Hepatocyte (in vitro differentiated cells): ENCODE measurements around the gene XYLB. TPM values are rescaled to one million over a fixed set of nuclear protein-coding genes. Genes with fewer than 3 reads are reported as not detected.

Source experiments
- DNase-seq: peaks from one replicate; pipeline ENCODE4 v3.0.0-alpha.2; 2016; ENCODE audit warnings: low spot score
- H2AFZ ChIP-seq: fragments of 200-600 bp; sonication (generic); 2 replicates; pipeline ENCODE4 v1.6.0; 2016; ENCODE audit warnings: antibody characterized with exemption, mild to moderate bottlenecking
- H3K27ac ChIP-seq: fragments of 200-600 bp; sonication (generic); 2 replicates; pipeline ENCODE4 v1.5.1; 2016; ENCODE audit warnings: mild to moderate bottlenecking
- H3K27me3 ChIP-seq: fragments of 200-600 bp; sonication (generic); 2 replicates; pipeline ENCODE4 v1.6.1; 2016
- H3K36me3 ChIP-seq: fragments of 200-600 bp; sonication (generic); replicated peaks from 2 replicates; pipeline ENCODE4 v1.5.1; 2016; ENCODE audit warnings: low read depth; ENCODE audit not compliant: insufficient read depth
- H3K4me1 ChIP-seq: fragments of 200-600 bp; sonication (generic); 2 replicates; pipeline ENCODE4 v1.5.1; 2016; ENCODE audit warnings: mild to moderate bottlenecking, moderate library complexity; ENCODE audit not compliant: insufficient read depth
- H3K4me2 ChIP-seq: fragments of 200-600 bp; sonication (generic); 2 replicates; pipeline ENCODE4 v1.6.0; 2016
- H3K4me3 ChIP-seq: fragments of 200-600 bp; sonication (generic); 2 replicates; pipeline ENCODE4 v1.5.1; 2016; ENCODE audit warnings: mild to moderate bottlenecking
- H3K79me2 ChIP-seq: fragments of 200-600 bp; sonication (generic); 2 replicates; pipeline ENCODE4 v1.6.0; 2017; ENCODE audit warnings: mild to moderate bottlenecking
- H3K9me2 ChIP-seq: fragments of 200-600 bp; sonication (generic); replicated peaks from 2 replicates; pipeline ENCODE4 v1.6.0; 2017; ENCODE audit warnings: mild to moderate bottlenecking; ENCODE audit not compliant: insufficient read depth
- H3K9me3 ChIP-seq: fragments of 200-600 bp; sonication (generic); 2 replicates; pipeline ENCODE4 v1.5.1; 2016; ENCODE audit warnings: low read depth, mild to moderate bottlenecking
- H4K20me1 ChIP-seq: fragments of 200-600 bp; sonication (generic); 2 replicates; pipeline ENCODE4 v1.6.0; 2016; ENCODE audit warnings: mild to moderate bottlenecking; ENCODE audit not compliant: insufficient read depth, poor library complexity, severe bottlenecking
- CTCF ChIP-seq: fragments of 200-600 bp; sonication (generic); IDR thresholded peaks from 2 replicates; pipeline ENCODE4 v1.5.1; 2016; ENCODE audit warnings: antibody characterized with exemption, mild to moderate bottlenecking; ENCODE audit not compliant: poor library complexity
- EZH2 ChIP-seq: fragments of 200-600 bp; sonication (generic); IDR thresholded peaks from 2 replicates; pipeline ENCODE4 v1.6.1; 2016; ENCODE audit warnings: antibody characterized with exemption, mild to moderate bottlenecking, borderline replicate concordance
- EZH2phosphoT487 ChIP-seq: fragments of 200-600 bp; sonication (generic); IDR thresholded peaks from one replicate; pipeline ENCODE4 v1.6.1; 2018; ENCODE audit warnings: antibody characterized with exemption, mild to moderate bottlenecking, low read depth, moderate library complexity; ENCODE audit not compliant: unreplicated experiment, severe bottlenecking
- WGBS: methylation state at CpG from one replicate; pipeline ENCODE4 v1.1.6; 2016; ENCODE audit warnings: low lambda C conversion rate; ENCODE audit errors: missing lambda C conversion rate; 5-methylcytosine and 5-hydroxymethylcytosine counted together
- polyA plus RNA-seq: library from polyadenylated mRNA; unstranded; fragments of >200 nt; fragmentation: Nextera tagmentation; extraction: Ambion mirVana; gene quantifications from 2 replicates; pipeline ENCODE4 v1.2.1, GENCODE V29; 2016
- small RNA-seq: library from RNA; depleted of rRNA; stranded (forward); fragments of <200 nt; gene quantifications from one replicate; pipeline ENCODE3, GENCODE V24; 2014
- total RNA-seq: library from RNA; depleted of rRNA; stranded (reverse); fragments of >200 nt; gene quantifications from 2 replicates; pipeline ENCODE4 v1.2.3, GENCODE V29; 2014

The XYLB gene
- total and polyA plus RNA-seq, 2 experiments from 2014 or later, result 8.2 to 12.5 TPM

GRCh38 chr3:38459499-38460048, 113.0 kb downstream of the XYLB start:
- Histone ChIP-seq H3K9me2 (no peaks in the 10 kb centered on the region), H3K9me3 (no peaks in the 10 kb centered on the region), H4K20me1 (peaks cover 54% of the 10 kb centered on the region), H3K4me3 (no peak overlapping the region), H3K79me2 (peaks cover 94% of the 10 kb centered on the region), H3K4me1 (peaks cover 19% of the 10 kb centered on the region), H2AFZ (no peak overlapping the region), H3K4me2 (no peak overlapping the region), H3K36me3 (no peaks in the 10 kb centered on the region), H3K27me3 (no peaks in the 10 kb centered on the region), H3K27ac (no peak overlapping the region)
- TF ChIP-seq EZH2phosphoT487 (no peak), EZH2 (no peak), CTCF (no peak)
- 95% methylated on average over 10 of the region's 10 CpGs for WGBS
- no peak for DNase-seq

- Histone ChIP-seq H3K4me1 (peaks cover 19% of the 10 kb centered on the region), H3K79me2 (peaks cover 98% of the 10 kb centered on the region), H2AFZ (no peak overlapping the region), H3K4me2 (no peak overlapping the region), H4K20me1 (peaks cover 53% of the 10 kb centered on the region), H3K9me2 (no peaks in the 10 kb centered on the region), H3K27me3 (no peaks in the 10 kb centered on the region), H3K36me3 (no peaks in the 10 kb centered on the region), H3K4me3 (no peak overlapping the region), H3K27ac (no peak overlapping the region), H3K9me3 (peaks cover 3% of the 10 kb centered on the region)
- no peak for DNase-seq
- 86% methylated on average over 12 of the region's 12 CpGs for WGBS
- no peak for TF ChIP-seq EZH2
- TF ChIP-seq CTCF, result no peak
- no peak for TF ChIP-seq EZH2phosphoT487
Measured at GRCh38 chr3:38460377-38461270, 114.0 kb downstream of the XYLB start.

Small RNA genes within 50 kb of the gene (small RNA-seq; reads per million reads assigned to genes)
- not detected for gene RNU6-235P

Other genes with a start within 250 kb of the XYLB start
- 141 and 152 TPM in 2 replicates for gene ACAA1, start 209.7 kb upstream of the XYLB start, total RNA-seq
- gene ACAA1, start 209.7 kb upstream of the XYLB start, polyA plus RNA-seq, result 213 and 250 TPM in 2 replicates
- gene MYD88, start 208.1 kb upstream of the XYLB start, total RNA-seq, result 12.7 and 14.3 TPM in 2 replicates
- 44.7 and 51.4 TPM in 2 replicates for gene MYD88, start 208.1 kb upstream of the XYLB start, polyA plus RNA-seq
- 30.7 TPM in 2 replicates for gene OXSR1, start 181.2 kb upstream of the XYLB start, total RNA-seq
- 11.7 and 15.7 TPM in 2 replicates for gene OXSR1, start 181.2 kb upstream of the XYLB start, polyA plus RNA-seq
- gene SLC22A13, start 81.0 kb upstream of the XYLB start, total RNA-seq, result 0.77 TPM in 1 of 2 replicates, not detected in the other
- gene SLC22A13, start 81.0 kb upstream of the XYLB start, polyA plus RNA-seq, result 0.33 TPM in 1 of 2 replicates, not detected in the other
- gene SLC22A14, start 64.5 kb upstream of the XYLB start, total RNA-seq, result 0.20 and 0.57 TPM in 2 replicates
- 0.64 TPM in 1 of 2 replicates, not detected in the other for gene SLC22A14, start 64.5 kb upstream of the XYLB start, polyA plus RNA-seq
- 13.1 and 15.4 TPM in 2 replicates for gene ACVR2B, start 107.1 kb downstream of the XYLB start, total RNA-seq
- gene ACVR2B, start 107.1 kb downstream of the XYLB start, polyA plus RNA-seq, result 9.0 and 10.0 TPM in 2 replicates
- gene EXOG, start 149.6 kb downstream of the XYLB start, total RNA-seq, result 7.5 and 10.6 TPM in 2 replicates
- gene EXOG, start 149.6 kb downstream of the XYLB start, polyA plus RNA-seq, result 6.3 and 6.9 TPM in 2 replicates